GM21576 (cell line): ENCODE measurements around the gene ROR2.
"Not testable (repeated sequence)": the region's sequence is repeated elsewhere in the genome, so short reads cannot be mapped to it uniquely, and the experiment has no call there.

Experiments
- ATAC-seq: cut with Tn5 transposase; IDR thresholded peaks from one replicate; pipeline ENCODE4 v1.9.1; 2021; ENCODE audit warnings: mild to moderate bottlenecking, moderate library complexity; ENCODE audit not compliant: unreplicated experiment

ROR2 gene

GRCh38 chr9:91658513-91659105 lies 291.4 kb downstream of the ROR2 start:
- no peak for ATAC-seq

- no peak for ATAC-seq
These were observed 292.5 kb downstream of the ROR2 start for GRCh38 chr9:91657501-91657900.

- ATAC-seq = no peak
These were observed 294.4 kb downstream of the ROR2 start for GRCh38 chr9:91655658-91656057.

GRCh38 chr9:91655215-91655614 lies 294.8 kb downstream of the ROR2 start:
- no peak for ATAC-seq

GRCh38 chr9:91654527-91654926 lies 295.5 kb downstream of the ROR2 start:
- ATAC-seq = no peak

GRCh38 chr9:91647371-91647770 lies 302.7 kb downstream of the ROR2 start:
- ATAC-seq = no peak

GRCh38 chr9:91646702-91647101 lies 303.3 kb downstream of the ROR2 start:
- no peak for ATAC-seq

GRCh38 chr9:91644433-91644832 lies 305.6 kb downstream of the ROR2 start:
- ATAC-seq = no peak

GRCh38 chr9:91643481-91644077 lies 306.4 kb downstream of the ROR2 start:
- ATAC-seq = no peak

GRCh38 chr9:91642771-91643170 lies 307.3 kb downstream of the ROR2 start:
- no peak for ATAC-seq

- ATAC-seq = no peak
These were observed 309.6 kb downstream of the ROR2 start for GRCh38 chr9:91640428-91640827.

- no peak for ATAC-seq
These were observed 311.0 kb downstream of the ROR2 start for GRCh38 chr9:91639054-91639453.

GRCh38 chr9:91634832-91635231 lies 315.2 kb downstream of the ROR2 start:
- ATAC-seq = not testable (repeated sequence)

- ATAC-seq = no peak
These were observed 320.3 kb downstream of the ROR2 start for GRCh38 chr9:91629718-91630117.

- ATAC-seq = no peak
These were observed 321.1 kb downstream of the ROR2 start for GRCh38 chr9:91628892-91629291.

GRCh38 chr9:91625331-91625730 lies 324.7 kb downstream of the ROR2 start:
- no peak for ATAC-seq

GRCh38 chr9:91623004-91623403 lies 327.0 kb downstream of the ROR2 start:
- no peak for ATAC-seq

- ATAC-seq = not testable (repeated sequence)
These were observed 327.9 kb downstream of the ROR2 start for GRCh38 chr9:91622121-91622520.

GRCh38 chr9:91614044-91614443 lies 336.0 kb downstream of the ROR2 start:
- ATAC-seq = not testable (repeated sequence)

- no peak for ATAC-seq
These were observed 338.4 kb downstream of the ROR2 start for GRCh38 chr9:91611582-91611981.

GRCh38 chr9:91606255-91606995 lies 343.6 kb downstream of the ROR2 start:
- ATAC-seq = no peak

- ATAC-seq = no peak
These were observed 345.4 kb downstream of the ROR2 start for GRCh38 chr9:91604451-91605179.
